HEK293 (cell line): ENCODE results near the gene PGM2.

ENCODE experiments used
- CTCF ChIA-PET: fragments of 350-600 bp; formaldehyde crosslinking; extraction: SDS; loops from one replicate; lab custom pipeline; 2021; ENCODE audit warnings: antibody characterized with exemption; lab: Yijun Ruan, JAX
- POLR2A ChIA-PET: fragments of 300-600 bp; formaldehyde crosslinking; extraction: SDS; loops from one replicate; lab custom pipeline; 2020; ENCODE audit warnings: antibody characterized with exemption, inconsistent platforms; lab: Yijun Ruan, JAX
- H3K27ac ChIP-seq: fragments of 200-500 bp; sonication (Bioruptor generic); 2 replicates; pipeline ENCODE4 v1.5.1; 2014; ENCODE audit warnings: low read depth, low read length, control low read depth, inconsistent platforms; ENCODE audit errors: extremely low read depth
- H3K36me3 ChIP-seq, 2 experiments: fragments of 200-500 bp in 1 of 2; sonication (Bioruptor generic) in 1 of 2; 1 replicate in 1 of 2; 2 replicates in 1 of 2; pipeline ENCODE4 v1.5.1; 2014 to 2017; ENCODE audit warnings: inconsistent platforms in 2 of 2, low read length in 2 of 2; ENCODE audit not compliant: control insufficient read depth in 2 of 2, insufficient read depth in 1 of 2
- H3K4me1 ChIP-seq: fragments of 200-500 bp; sonication (Bioruptor generic); 2 replicates; pipeline ENCODE4 v1.5.1; 2014; ENCODE audit warnings: mild to moderate bottlenecking, low read length, inconsistent platforms; ENCODE audit not compliant: control insufficient read depth, insufficient read depth
- H3K4me3 ChIP-seq: 2 replicates; pipeline ENCODE4 v1.5.1; 2011; ENCODE audit warnings: low read depth, mild to moderate bottlenecking, control low read depth, low read length, moderate library complexity
- H3K9me3 ChIP-seq: fragments of 200-500 bp; sonication (Bioruptor generic); 2 replicates; pipeline ENCODE4 v1.5.1; 2014; ENCODE audit warnings: low read depth, low read length, inconsistent platforms; ENCODE audit not compliant: control insufficient read depth, insufficient read depth
- KLF16 ChIP-seq: fragments of 450-650 bp; formaldehyde crosslinking; IDR thresholded peaks from 2 replicates; pipeline ENCODE4 v1.5.1; 2017; ENCODE audit warnings: missing biosample characterization, missing genetic modification characterization
- SP3 ChIP-seq: fragments of 450-650 bp; formaldehyde crosslinking; IDR thresholded peaks from 2 replicates; pipeline ENCODE4 v1.5.1; 2016; ENCODE audit warnings: missing biosample characterization, missing genetic modification characterization
- ZFHX2 ChIP-seq: fragments of 450-650 bp; formaldehyde crosslinking; conservative IDR thresholded peaks from 2 replicates; pipeline ENCODE4 v1.5.1; 2016; ENCODE audit warnings: missing biosample characterization, missing genetic modification characterization
- ZNF121 ChIP-seq: fragments of 450-650 bp; formaldehyde crosslinking; IDR thresholded peaks from 2 replicates; pipeline ENCODE4 v1.5.1; 2016; ENCODE audit warnings: missing biosample characterization, missing genetic modification characterization
- ZNF133 ChIP-seq: fragments of 450-650 bp; formaldehyde crosslinking; IDR thresholded peaks from 2 replicates; pipeline ENCODE4 v1.5.1; 2016; ENCODE audit warnings: missing biosample characterization, missing genetic modification characterization
- ZNF24 ChIP-seq: fragments of 450-650 bp; formaldehyde crosslinking; IDR thresholded peaks from 2 replicates; pipeline ENCODE4 v1.5.1; 2016; ENCODE audit warnings: missing biosample characterization, missing genetic modification characterization
- ZNF248 ChIP-seq: fragments of 450-650 bp; formaldehyde crosslinking; IDR thresholded peaks from 2 replicates; pipeline ENCODE4 v1.5.1; 2017; ENCODE audit warnings: missing biosample characterization, missing genetic modification characterization
- ZNF391 ChIP-seq: fragments of 450-650 bp; formaldehyde crosslinking; IDR thresholded peaks from 2 replicates; pipeline ENCODE4 v1.5.1; 2016; ENCODE audit warnings: low read depth, missing biosample characterization, missing genetic modification characterization, borderline replicate concordance
- ZNF404 ChIP-seq: fragments of 450-650 bp; formaldehyde crosslinking; IDR thresholded peaks from 2 replicates; pipeline ENCODE4 v1.5.1; 2017; ENCODE audit warnings: missing biosample characterization, missing genetic modification characterization
- ZNF530 ChIP-seq: fragments of 450-650 bp; formaldehyde crosslinking; IDR thresholded peaks from 2 replicates; pipeline ENCODE4 v1.5.1; 2016; ENCODE audit warnings: low read depth, missing biosample characterization, missing genetic modification characterization
- ZNF664 ChIP-seq: fragments of 450-650 bp; formaldehyde crosslinking; IDR thresholded peaks from 2 replicates; pipeline ENCODE4 v1.5.1; 2016; ENCODE audit warnings: missing biosample characterization, missing genetic modification characterization
- ZNF670 ChIP-seq: fragments of 450-650 bp; formaldehyde crosslinking; IDR thresholded peaks from 2 replicates; pipeline ENCODE4 v1.5.1; 2016; ENCODE audit warnings: missing biosample characterization, missing genetic modification characterization, low read depth
- ZNF785 ChIP-seq: fragments of 450-650 bp; formaldehyde crosslinking; IDR thresholded peaks from 2 replicates; pipeline ENCODE4 v1.5.1; 2016; ENCODE audit warnings: missing biosample characterization, missing genetic modification characterization
- ZNF792 ChIP-seq: fragments of 450-650 bp; formaldehyde crosslinking; IDR thresholded peaks from 2 replicates; pipeline ENCODE4 v1.5.1; 2016; ENCODE audit warnings: missing biosample characterization, missing genetic modification characterization
- TF ChIP-seq, protein P1 (sequence below): fragments of 450-650 bp; formaldehyde crosslinking; IDR thresholded peaks from 2 replicates; pipeline ENCODE4 v1.5.1; 2016; ENCODE audit warnings: missing biosample characterization, missing genetic modification characterization, low read depth
- TF ChIP-seq, protein P2 (sequence below): fragments of 450-650 bp; formaldehyde crosslinking; IDR thresholded peaks from 2 replicates; pipeline ENCODE4 v1.5.1; 2016; ENCODE audit warnings: missing biosample characterization, missing genetic modification characterization
- TF ChIP-seq, protein P3 (sequence below): fragments of 450-650 bp; formaldehyde crosslinking; IDR thresholded peaks from 2 replicates; pipeline ENCODE4 v1.5.1; 2016; ENCODE audit warnings: missing biosample characterization, missing genetic modification characterization
- TF ChIP-seq, protein P4 (sequence below): fragments of 450-650 bp; formaldehyde crosslinking; IDR thresholded peaks from 2 replicates; pipeline ENCODE4 v1.5.1; 2016; ENCODE audit warnings: missing biosample characterization, missing genetic modification characterization

PGM2 gene

DNA sequence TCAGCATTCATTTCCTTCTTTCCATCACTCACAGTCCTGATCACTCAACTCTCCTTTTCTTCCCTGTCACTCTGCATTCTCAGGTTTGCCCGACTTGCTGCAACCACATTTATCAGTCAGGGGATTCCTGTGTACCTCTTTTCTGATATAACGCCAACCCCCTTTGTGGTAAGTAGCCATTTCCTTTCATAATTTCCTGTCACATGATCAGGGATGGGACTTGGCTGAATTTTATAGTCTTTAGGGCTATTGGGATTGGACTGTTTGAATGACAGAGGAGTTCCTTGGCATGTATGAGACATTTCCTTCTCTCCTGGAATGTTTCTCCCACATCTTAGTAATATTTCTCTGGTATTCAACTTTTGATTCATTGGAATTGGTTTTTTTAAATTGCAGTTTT is 11.0 kb downstream of the PGM2 start:
- TF ChIP-seq ZNF785 (tag by site-specific recombination) (no peak), ZNF133 (tag by site-specific recombination) (no peak), ZNF792 (tag by site-specific recombination) (no peak), ZNF670 (tag by site-specific recombination) (no peak), ZNF530 (tag by site-specific recombination) (no peak), SP3 (tag by site-specific recombination) (no peak), ZNF24 (tag by site-specific recombination) (no peak), ZFHX2 (no peak), ZNF664 (tag by site-specific recombination) (no peak), ZNF404 (tag by site-specific recombination) (no peak), ZNF121 (no peak), ZNF391 (tag by site-specific recombination) (no peak)
- TF ChIP-seq, protein P1, sequence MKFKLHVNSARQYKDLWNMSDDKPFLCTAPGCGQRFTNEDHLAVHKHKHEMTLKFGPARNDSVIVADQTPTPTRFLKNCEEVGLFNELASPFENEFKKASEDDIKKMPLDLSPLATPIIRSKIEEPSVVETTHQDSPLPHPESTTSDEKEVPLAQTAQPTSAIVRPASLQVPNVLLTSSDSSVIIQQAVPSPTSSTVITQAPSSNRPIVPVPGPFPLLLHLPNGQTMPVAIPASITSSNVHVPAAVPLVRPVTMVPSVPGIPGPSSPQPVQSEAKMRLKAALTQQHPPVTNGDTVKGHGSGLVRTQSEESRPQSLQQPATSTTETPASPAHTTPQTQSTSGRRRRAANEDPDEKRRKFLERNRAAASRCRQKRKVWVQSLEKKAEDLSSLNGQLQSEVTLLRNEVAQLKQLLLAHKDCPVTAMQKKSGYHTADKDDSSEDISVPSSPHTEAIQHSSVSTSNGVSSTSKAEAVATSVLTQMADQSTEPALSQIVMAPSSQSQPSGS (tag by site-specific recombination): no peak
- TF ChIP-seq, protein P2, sequence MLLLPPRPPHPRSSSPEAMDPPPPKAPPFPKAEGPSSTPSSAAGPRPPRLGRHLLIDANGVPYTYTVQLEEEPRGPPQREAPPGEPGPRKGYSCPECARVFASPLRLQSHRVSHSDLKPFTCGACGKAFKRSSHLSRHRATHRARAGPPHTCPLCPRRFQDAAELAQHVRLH (tag by site-specific recombination): no peak
- TF ChIP-seq, protein P3, sequence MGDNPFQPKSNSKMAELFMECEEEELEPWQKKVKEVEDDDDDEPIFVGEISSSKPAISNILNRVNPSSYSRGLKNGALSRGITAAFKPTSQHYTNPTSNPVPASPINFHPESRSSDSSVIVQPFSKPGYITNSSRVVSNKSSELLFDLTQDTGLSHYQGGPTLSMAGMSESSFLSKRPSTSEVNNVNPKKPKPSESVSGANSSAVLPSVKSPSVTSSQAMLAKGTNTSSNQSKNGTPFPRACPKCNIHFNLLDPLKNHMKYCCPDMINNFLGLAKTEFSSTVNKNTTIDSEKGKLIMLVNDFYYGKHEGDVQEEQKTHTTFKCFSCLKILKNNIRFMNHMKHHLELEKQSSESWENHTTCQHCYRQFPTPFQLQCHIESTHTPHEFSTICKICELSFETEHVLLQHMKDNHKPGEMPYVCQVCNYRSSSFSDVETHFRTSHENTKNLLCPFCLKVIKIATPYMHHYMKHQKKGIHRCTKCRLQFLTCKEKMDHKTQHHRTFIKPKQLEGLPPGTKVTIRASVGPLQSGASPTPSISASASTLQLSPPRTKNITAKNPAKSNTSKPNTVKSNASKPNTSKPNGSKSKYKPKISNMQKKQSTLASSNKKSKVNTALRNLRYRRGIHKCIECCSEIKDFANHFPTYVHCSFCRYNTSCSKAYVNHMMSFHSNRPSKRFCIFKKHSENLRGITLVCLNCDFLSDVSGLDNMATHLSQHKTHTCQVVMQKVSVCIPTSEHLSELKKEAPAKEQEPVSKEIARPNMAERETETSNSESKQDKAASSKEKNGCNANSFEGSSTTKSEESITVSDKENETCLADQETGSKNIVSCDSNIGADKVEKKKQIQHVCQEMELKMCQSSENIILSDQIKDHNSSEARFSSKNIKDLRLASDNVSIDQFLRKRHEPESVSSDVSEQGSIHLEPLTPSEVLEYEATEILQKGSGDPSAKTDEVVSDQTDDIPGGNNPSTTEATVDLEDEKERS: no peak
- TF ChIP-seq, all 188 proteins: peak for 0
- H3K4me1 ChIP-seq: no peaks in the 10 kb centered on the region
- no peak overlapping the region for H3K4me3 ChIP-seq
- CTCF ChIA-PET: interaction anchor here (0.6 kb wide), 1 partner anchor 10 kb away, joined by 3 read pairs; no protein-coding TSS in a partner anchor
- H3K27ac ChIP-seq: no peak overlapping the region
- no peaks in the 10 kb centered on the region for H3K9me3 ChIP-seq
- H3K36me3 ChIP-seq: peaks cover 8 to 73% of the 10 kb centered on the region in 2 experiments; a peak in 2 of 3 replicates
- POLR2A ChIA-PET: no interaction called here

DNA sequence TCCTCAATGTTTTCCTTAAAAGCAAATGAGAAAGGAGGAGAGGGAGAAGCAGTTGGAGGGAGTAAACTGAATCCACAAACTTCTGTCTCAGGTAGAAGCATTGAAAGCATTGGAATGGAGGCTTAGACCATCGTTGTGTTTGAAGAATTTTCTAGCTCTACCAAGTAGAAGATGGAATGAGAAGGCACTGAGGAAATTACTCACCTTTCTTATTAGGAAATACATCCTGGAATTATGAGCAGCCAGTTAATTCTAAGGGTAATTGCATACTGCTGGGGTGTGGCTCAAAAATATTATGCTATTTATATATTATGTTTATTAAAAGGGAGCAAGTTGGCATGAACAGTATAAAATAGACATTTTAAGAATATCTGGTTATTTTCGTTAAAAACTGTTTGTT is 12.9 kb downstream of the PGM2 start:
- peaks cover 12 to 79% of the 10 kb centered on the region in 2 experiments; a peak in 2 of 3 replicates for H3K36me3 ChIP-seq
- TF ChIP-seq KLF16 (tag by site-specific recombination) (no peak), ZNF248 (no peak)
- TF ChIP-seq, protein P4, sequence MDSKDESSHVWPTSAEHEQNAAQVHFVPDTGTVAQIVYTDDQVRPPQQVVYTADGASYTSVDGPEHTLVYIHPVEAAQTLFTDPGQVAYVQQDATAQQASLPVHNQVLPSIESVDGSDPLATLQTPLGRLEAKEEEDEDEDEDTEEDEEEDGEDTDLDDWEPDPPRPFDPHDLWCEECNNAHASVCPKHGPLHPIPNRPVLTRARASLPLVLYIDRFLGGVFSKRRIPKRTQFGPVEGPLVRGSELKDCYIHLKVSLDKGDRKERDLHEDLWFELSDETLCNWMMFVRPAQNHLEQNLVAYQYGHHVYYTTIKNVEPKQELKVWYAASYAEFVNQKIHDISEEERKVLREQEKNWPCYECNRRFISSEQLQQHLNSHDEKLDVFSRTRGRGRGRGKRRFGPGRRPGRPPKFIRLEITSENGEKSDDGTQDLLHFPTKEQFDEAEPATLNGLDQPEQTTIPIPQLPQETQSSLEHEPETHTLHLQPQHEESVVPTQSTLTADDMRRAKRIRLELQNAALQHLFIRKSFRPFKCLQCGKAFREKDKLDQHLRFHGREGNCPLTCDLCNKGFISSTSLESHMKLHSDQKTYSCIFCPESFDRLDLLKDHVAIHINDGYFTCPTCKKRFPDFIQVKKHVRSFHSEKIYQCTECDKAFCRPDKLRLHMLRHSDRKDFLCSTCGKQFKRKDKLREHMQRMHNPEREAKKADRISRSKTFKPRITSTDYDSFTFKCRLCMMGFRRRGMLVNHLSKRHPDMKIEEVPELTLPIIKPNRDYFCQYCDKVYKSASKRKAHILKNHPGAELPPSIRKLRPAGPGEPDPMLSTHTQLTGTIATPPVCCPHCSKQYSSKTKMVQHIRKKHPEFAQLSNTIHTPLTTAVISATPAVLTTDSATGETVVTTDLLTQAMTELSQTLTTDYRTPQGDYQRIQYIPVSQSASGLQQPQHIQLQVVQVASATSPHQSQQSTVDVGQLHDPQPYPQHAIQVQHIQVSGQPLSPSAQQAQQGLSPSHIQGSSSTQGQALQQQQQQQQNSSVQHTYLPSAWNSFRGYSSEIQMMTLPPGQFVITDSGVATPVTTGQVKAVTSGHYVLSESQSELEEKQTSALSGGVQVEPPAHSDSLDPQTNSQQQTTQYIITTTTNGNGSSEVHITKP (tag by site-specific recombination): no peak
- CTCF ChIA-PET: no interaction called here
- H3K27ac ChIP-seq: no peak overlapping the region
- POLR2A ChIA-PET: interaction anchor here (1.1 kb wide), 1 partner anchor 13 kb away, joined by 4 read pairs; the partner anchor contains the start of gene PGM2
- H3K9me3 ChIP-seq: no peaks in the 10 kb centered on the region
- no peak overlapping the region for H3K4me3 ChIP-seq
- no peaks in the 10 kb centered on the region for H3K4me1 ChIP-seq
